HepG2 (cell line): ENCODE data around the gene EPG5.

Source experiments
- CCDC6 ChIP-seq: sonication (generic); formaldehyde crosslinking; IDR thresholded peaks from 2 replicates; pipeline ENCODE4 v1.8.1; 2022; ENCODE audit warnings: mild to moderate bottlenecking, missing genetic modification reagents, moderate library complexity
- ELF1 ChIP-seq: sonication (generic); formaldehyde crosslinking; IDR thresholded peaks from 2 replicates; pipeline ENCODE4 v1.4.0; 2020; ENCODE audit warnings: missing genetic modification reagents
- EP300 ChIP-seq, 3 experiments: sonication (generic) in 1 of 3; formaldehyde crosslinking in 1 of 3; IDR thresholded peaks; 2 replicates each; pipeline versions ENCODE4 v1.5.1 to v1.6.1; 2011 to 2020; ENCODE audit warnings: low read depth in 2 of 3, low read length in 2 of 3, borderline replicate concordance in 1 of 3, improper control_type of control experiment in 1 of 3, mild to moderate bottlenecking in 1 of 3, missing genetic modification reagents in 1 of 3, moderate library complexity in 1 of 3
- EZH2 ChIP-seq: conservative IDR thresholded peaks from 2 replicates; pipeline ENCODE4 v1.6.1; 2012; ENCODE audit warnings: mild to moderate bottlenecking, low read depth, low read length, moderate library complexity
- PBX3 ChIP-seq: sonication (generic); formaldehyde crosslinking; IDR thresholded peaks from 2 replicates; pipeline ENCODE4 v1.8.1; 2023; ENCODE audit warnings: missing genetic modification reagents, inconsistent platforms, borderline replicate concordance
- UBTF ChIP-seq: sonication (generic); formaldehyde crosslinking; IDR thresholded peaks from 2 replicates; pipeline ENCODE4 v1.4.0; 2020; ENCODE audit warnings: mild to moderate bottlenecking, missing genetic modification reagents
- ZNF703 ChIP-seq: sonication (generic); formaldehyde crosslinking; IDR thresholded peaks from 2 replicates; pipeline ENCODE4 v1.5.1; 2020; ENCODE audit warnings: missing genetic modification reagents, mild to moderate bottlenecking, moderate library complexity, borderline replicate concordance

- TF ChIP-seq EZH2 = no peak
- TF ChIP-seq ZNF703 = no peak
- TF ChIP-seq ELF1 (CRISPR knock-in tag) = no peak
- TF ChIP-seq UBTF = no peak
- TF ChIP-seq CCDC6 (CRISPR knock-in tag) = no peak
- no peak for TF ChIP-seq EP300 (IDR thresholded peaks at IDR 0.05; ENCODE audit: low read depth in 2 of 2, low read length in 2 of 2)
- TF ChIP-seq EP300 (CRISPR knock-in tag; IDR thresholded peaks at IDR 0.05; ENCODE audit: borderline replicate concordance) = no peak
- no peak for TF ChIP-seq PBX3
Observed at GRCh38 chr18:45856531-45856930, 110.6 kb downstream of the EPG5 start.
